Karpas-422 (cell line): ENCODE measurements around the gene IL20RB. TPM values are rescaled to one million over a fixed set of nuclear protein-coding genes. Genes with fewer than 3 reads are reported as not detected.
"Not testable (repeated sequence)": the region's sequence is repeated elsewhere in the genome, so short reads cannot be mapped to it uniquely, and the experiment has no call there.

Source experiments
- DNase-seq: peaks from one replicate; pipeline ENCODE4 v3.0.0-alpha.2; 2015
- H2AFZ ChIP-seq: fragments of 200-600 bp; sonication (generic); 2 replicates; pipeline ENCODE4 v1.6.1; 2014; ENCODE audit warnings: antibody characterized with exemption, low read length, mixed read lengths
- H3K27ac ChIP-seq: fragments of 200-600 bp; sonication (generic); 2 replicates; pipeline ENCODE4 v1.5.1; 2014; ENCODE audit warnings: mild to moderate bottlenecking, low read length, moderate library complexity
- H3K27me3 ChIP-seq: fragments of 200-600 bp; sonication (generic); 2 replicates; pipeline ENCODE4 v1.6.1; 2014; ENCODE audit warnings: low read length, mixed read lengths
- H3K36me3 ChIP-seq: fragments of 200-600 bp; sonication (generic); 2 replicates; pipeline ENCODE4 v1.6.1; 2014; ENCODE audit warnings: low read length, mixed read lengths; ENCODE audit not compliant: insufficient read depth
- H3K4me1 ChIP-seq: fragments of 200-600 bp; sonication (generic); 2 replicates; pipeline ENCODE4 v1.6.1; 2014; ENCODE audit warnings: mild to moderate bottlenecking, low read length, mixed read lengths
- H3K4me2 ChIP-seq: fragments of 200-600 bp; sonication (generic); 2 replicates; pipeline ENCODE4 v1.6.1; 2014; ENCODE audit warnings: low read length, low read depth, mild to moderate bottlenecking; ENCODE audit not compliant: poor library complexity, severe bottlenecking
- H3K4me3 ChIP-seq: fragments of 200-600 bp; sonication (generic); 2 replicates; pipeline ENCODE4 v1.5.1; 2014; ENCODE audit warnings: mild to moderate bottlenecking, antibody characterized with exemption, low read length, mixed read lengths
- H3K79me2 ChIP-seq: fragments of 200-600 bp; sonication (generic); 2 replicates; pipeline ENCODE4 v1.6.1; 2014; ENCODE audit warnings: mild to moderate bottlenecking, low read length, mixed read lengths
- H3K9ac ChIP-seq: fragments of 200-600 bp; sonication (generic); 2 replicates; pipeline ENCODE4 v1.6.0; 2014; ENCODE audit warnings: low read length
- H3K9me2 ChIP-seq: fragments of 200-600 bp; sonication (generic), shearing (Covaris generic); replicated peaks from 2 replicates; pipeline ENCODE4 v1.6.0; 2014; ENCODE audit warnings: mild to moderate bottlenecking, low read length, moderate library complexity; ENCODE audit not compliant: insufficient read depth
- H3K9me3 ChIP-seq: fragments of 300-700, 200-600 bp; sonication (generic); 2 replicates; pipeline ENCODE4 v1.6.1; 2014; ENCODE audit warnings: low read length, mixed read lengths
- H4K20me1 ChIP-seq: fragments of 200-600 bp; sonication (generic); 2 replicates; pipeline ENCODE4 v1.6.1; 2014; ENCODE audit warnings: mild to moderate bottlenecking, antibody characterized with exemption, low read length, low read depth; ENCODE audit not compliant: insufficient read depth
- total RNA-seq: library from RNA; depleted of rRNA; stranded (reverse); fragments of >200 nt; shearing (Covaris generic); gene quantifications from 2 replicates; pipeline ENCODE4 v1.2.3, GENCODE V29; 2014; ENCODE audit warnings: low replicate concordance

The IL20RB gene
- total RNA-seq, 1 experiment from 2014 or later = 1.1 TPM

GRCh38 chr3:136992115-136992514, 34.3 kb downstream of the IL20RB start:
- H3K4me1 ChIP-seq = no peaks in the 10 kb centered on the region
- H2AFZ ChIP-seq = no peak overlapping the region
- H3K27me3 ChIP-seq = no peaks in the 10 kb centered on the region
- DNase-seq = no peak
- H4K20me1 ChIP-seq = no peaks in the 10 kb centered on the region
- no peak overlapping the region for H3K9ac ChIP-seq
- H3K27ac ChIP-seq = no peak overlapping the region
- H3K79me2 ChIP-seq = no peaks in the 10 kb centered on the region
- no peaks in the 10 kb centered on the region for H3K9me3 ChIP-seq
- H3K9me2 ChIP-seq = no peaks in the 10 kb centered on the region
- no peak overlapping the region for H3K4me2 ChIP-seq
- H3K4me3 ChIP-seq = no peak overlapping the region
- no peaks in the 10 kb centered on the region; the same call in 1 of the 2 replicates for H3K36me3 ChIP-seq

GRCh38 chr3:136994772-136995516, 37.2 kb downstream of the IL20RB start:
- Histone ChIP-seq H2AFZ (no peak overlapping the region), H3K4me2 (no peak overlapping the region), H3K9me3 (no peaks in the 10 kb centered on the region), H4K20me1 (no peaks in the 10 kb centered on the region), H3K4me3 (no peak overlapping the region), H3K27ac (no peak overlapping the region), H3K9ac (no peak overlapping the region), H3K27me3 (no peaks in the 10 kb centered on the region), H3K79me2 (no peaks in the 10 kb centered on the region), H3K9me2 (no peaks in the 10 kb centered on the region), H3K4me1 (no peaks in the 10 kb centered on the region), H3K36me3 (no peaks in the 10 kb centered on the region; the same call in 1 of the 2 replicates)
- DNase-seq = no peak

GRCh38 chr3:136995652-136996051, 37.9 kb downstream of the IL20RB start:
- H3K36me3 ChIP-seq = no peaks in the 10 kb centered on the region; the same call in 1 of the 2 replicates
- no peak for DNase-seq
- no peak overlapping the region for H3K4me2 ChIP-seq
- H3K79me2 ChIP-seq = no peaks in the 10 kb centered on the region
- no peak overlapping the region for H3K27ac ChIP-seq
- no peak overlapping the region for H3K9ac ChIP-seq
- no peaks in the 10 kb centered on the region for H3K4me1 ChIP-seq
- H2AFZ ChIP-seq = no peak overlapping the region
- H3K27me3 ChIP-seq = no peaks in the 10 kb centered on the region
- H3K4me3 ChIP-seq = no peak overlapping the region
- no peaks in the 10 kb centered on the region for H3K9me2 ChIP-seq
- no peaks in the 10 kb centered on the region for H4K20me1 ChIP-seq
- H3K9me3 ChIP-seq = no peaks in the 10 kb centered on the region

DNA sequence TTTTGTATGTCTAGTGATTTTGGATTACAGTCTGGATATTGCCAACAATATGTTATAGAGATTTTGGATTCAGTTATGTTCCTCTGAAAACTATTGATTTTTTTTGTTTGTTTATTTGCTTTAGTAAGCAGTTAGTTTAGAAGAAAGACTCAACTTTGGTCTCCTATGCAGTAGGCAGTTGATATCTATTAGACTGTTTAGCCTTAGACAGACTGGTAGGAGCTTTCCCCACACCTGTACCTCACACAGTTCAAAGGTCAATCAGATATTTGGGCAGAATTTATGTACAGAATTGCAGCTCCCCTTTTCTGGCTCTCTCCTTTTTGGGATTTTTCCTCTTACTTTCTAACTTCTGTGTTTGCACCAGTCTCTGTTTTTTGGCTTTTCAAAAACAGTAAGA, 42.3 kb downstream of the IL20RB start:
- H3K4me1 ChIP-seq = peaks cover 6% of the 10 kb centered on the region
- H3K9me3 ChIP-seq = no peaks in the 10 kb centered on the region
- no peak overlapping the region for H3K27ac ChIP-seq
- no peaks in the 10 kb centered on the region for H3K27me3 ChIP-seq
- DNase-seq = no peak
- no peaks in the 10 kb centered on the region for H4K20me1 ChIP-seq
- H3K4me2 ChIP-seq = no peak overlapping the region
- peaks cover 8% of the 10 kb centered on the region for H3K36me3 ChIP-seq
- H3K9me2 ChIP-seq = no peaks in the 10 kb centered on the region
- no peak overlapping the region for H2AFZ ChIP-seq
- H3K4me3 ChIP-seq = no peak overlapping the region
- 0 out of 2 replicates have a peak, but pooled peaks cover 4% of the 10 kb centered on the region for H3K79me2 ChIP-seq
- no peak overlapping the region for H3K9ac ChIP-seq

DNA sequence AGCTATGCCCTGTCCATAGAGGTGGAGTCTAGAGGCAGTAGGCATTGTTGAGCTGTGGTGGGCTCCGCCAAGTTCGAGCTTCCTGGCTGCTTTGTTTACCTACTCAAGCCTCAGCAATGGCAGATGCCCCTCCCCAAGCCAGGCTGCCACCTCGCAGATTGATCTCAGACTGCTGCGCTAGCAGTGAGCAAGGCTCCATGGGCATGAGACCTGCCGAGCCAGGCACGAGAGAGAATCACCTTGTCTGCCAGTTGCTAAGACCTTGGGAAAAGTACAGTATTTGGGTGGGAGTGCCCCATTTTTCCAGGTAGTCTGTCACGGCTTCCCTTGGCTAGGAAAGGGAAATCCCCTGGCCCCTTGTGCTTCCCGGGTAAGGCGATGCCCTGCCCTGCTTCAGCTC, 49.6 kb downstream of the IL20RB start:
- not testable (repeated sequence) for H2AFZ ChIP-seq, H3K4me2 ChIP-seq, H3K27ac ChIP-seq, DNase-seq, H3K9ac ChIP-seq, H4K20me1 ChIP-seq, H3K36me3 ChIP-seq, H3K4me1 ChIP-seq, H3K9me3 ChIP-seq, H3K9me2 ChIP-seq, H3K27me3 ChIP-seq, H3K79me2 ChIP-seq, H3K4me3 ChIP-seq

DNA sequence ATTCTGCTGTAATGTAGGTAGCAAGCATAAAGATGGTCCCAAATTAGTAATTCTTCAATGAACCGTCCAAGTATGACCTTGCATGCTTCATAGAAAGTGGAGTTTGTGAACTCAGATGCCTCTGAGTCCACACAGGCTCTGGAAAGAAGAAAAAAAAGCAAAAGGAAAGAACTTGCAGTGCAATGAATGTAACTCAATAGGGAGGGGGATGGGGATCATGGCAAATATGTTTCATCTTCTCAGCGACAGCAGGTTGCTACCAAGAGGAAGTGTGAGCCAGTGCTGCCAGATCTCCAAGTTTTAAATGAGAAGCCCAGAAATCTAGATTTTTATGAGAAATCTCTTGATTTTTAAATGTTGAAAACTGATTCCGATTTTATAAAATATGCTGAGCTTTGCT, 50.3 kb downstream of the IL20RB start:
- Histone ChIP-seq H3K9me2 (no peaks in the 10 kb centered on the region), H3K4me1 (peaks cover 15% of the 10 kb centered on the region), H4K20me1 (no peaks in the 10 kb centered on the region), H3K79me2 (no peaks in the 10 kb centered on the region), H2AFZ (no peak overlapping the region), H3K9me3 (no peaks in the 10 kb centered on the region), H3K36me3 (no peaks in the 10 kb centered on the region), H3K27me3 (no peaks in the 10 kb centered on the region), H3K9ac (no peak overlapping the region), H3K4me3 (no peak overlapping the region), H3K27ac (no peak overlapping the region), H3K4me2 (no peak overlapping the region)
- DNase-seq = no peak

GRCh38 chr3:137008976-137009375, 51.2 kb downstream of the IL20RB start:
- Histone ChIP-seq H3K79me2 (no peaks in the 10 kb centered on the region), H3K9ac (no peak overlapping the region), H3K9me3 (no peaks in the 10 kb centered on the region), H2AFZ (no peak overlapping the region), H3K27me3 (no peaks in the 10 kb centered on the region), H3K36me3 (no peaks in the 10 kb centered on the region), H3K4me2 (no peak overlapping the region), H3K27ac (no peak overlapping the region), H3K9me2 (no peaks in the 10 kb centered on the region), H4K20me1 (no peaks in the 10 kb centered on the region), H3K4me3 (no peak overlapping the region), H3K4me1 (peaks cover 18% of the 10 kb centered on the region)
- no peak for DNase-seq

GRCh38 chr3:137010137-137010536, 52.4 kb downstream of the IL20RB start:
- no peaks in the 10 kb centered on the region for H3K9me3 ChIP-seq
- H2AFZ ChIP-seq = no peak overlapping the region
- no peak overlapping the region for H3K27ac ChIP-seq
- H3K79me2 ChIP-seq = no peaks in the 10 kb centered on the region
- H3K4me3 ChIP-seq = no peak overlapping the region
- no peak for DNase-seq
- H3K36me3 ChIP-seq = no peaks in the 10 kb centered on the region
- H3K9me2 ChIP-seq = no peaks in the 10 kb centered on the region
- H3K27me3 ChIP-seq = no peaks in the 10 kb centered on the region
- H3K9ac ChIP-seq = no peak overlapping the region
- H3K4me2 ChIP-seq = no peak overlapping the region
- no peaks in the 10 kb centered on the region for H4K20me1 ChIP-seq
- peaks cover 23% of the 10 kb centered on the region for H3K4me1 ChIP-seq
